HepG2 (cell line): ENCODE measurements around the gene GALNT17. TPM values are rescaled to one million over a fixed set of nuclear protein-coding genes. Genes with fewer than 3 reads are reported as not detected.
"Not testable (repeated sequence)": the region's sequence is repeated elsewhere in the genome, so short reads cannot be mapped to it uniquely, and the experiment has no call there.

Source experiments
- ATAC-seq: fragments of 200-7000 bp; cut with Tn5 transposase; 3 replicates; pipeline ENCODE4 v1.9.1; 2020; ENCODE audit warnings: mild to moderate bottlenecking, moderate library complexity
- BruUV-seq: library from RNA; stranded (reverse); fragments of 400-500 nt; replicated peaks from 2 replicates; lab custom pipeline; 2021; lab: Mats Ljungman, UMichigan
- CTCF ChIA-PET: fragments of 300-600 bp; formaldehyde crosslinking; extraction: SDS; loops from one replicate; lab custom pipeline; 2021; ENCODE audit warnings: low total read pairs, inconsistent platforms, low intra/inter-chr PET ratio; lab: Yijun Ruan, JAX
- POLR2A ChIA-PET: fragments of 350-600 bp; sonication (Branson Sonifier 250); formaldehyde crosslinking; loops from one replicate; lab custom pipeline; 2020; ENCODE audit warnings: antibody characterized with exemption, inconsistent platforms; lab: Yijun Ruan, JAX
- DNase-seq: peaks from one replicate; pipeline ENCODE4 v3.0.0-alpha.2; 2015; ENCODE audit warnings: low spot score
- FAIRE-seq: peaks from 3 replicates; lab custom pipeline; 2011; peaks lifted over from hg19 to GRCh38; lab: Jason Lieb, UNC
- H2AFZ ChIP-seq: one replicate; pipeline ENCODE4 v1.6.1; 2011; ENCODE audit warnings: low read length, inconsistent platforms
- H3K27ac ChIP-seq: fragments of 300-600 bp; 3 replicates; pipeline ENCODE4 v1.8.0; 2011; ENCODE audit warnings: mixed run types, mild to moderate bottlenecking, mixed read lengths, low read length, inconsistent platforms; ENCODE audit not compliant: insufficient read depth; ENCODE audit errors: extremely low read length
- H3K27me3 ChIP-seq, 2 experiments: fragments of 200-600 bp in 1 of 2; 2 replicates in 1 of 2; 3 replicates in 1 of 2; pipeline versions ENCODE4 v1.6.0 to v1.8.0; 2011; ENCODE audit warnings: low read length in 2 of 2, mild to moderate bottlenecking in 2 of 2, moderate library complexity in 2 of 2, inconsistent platforms in 1 of 2; ENCODE audit not compliant: insufficient read depth in 2 of 2, control insufficient read depth in 1 of 2
- H3K36me3 ChIP-seq, 2 experiments: fragments of 200-600 bp in 1 of 2; replicated peaks in 1 of 2; 2 replicates in 1 of 2; 3 replicates in 1 of 2; pipeline versions ENCODE4 v1.5.1 to v1.8.0; 2011; ENCODE audit warnings: low read length in 2 of 2, inconsistent platforms in 1 of 2; ENCODE audit not compliant: insufficient read depth in 2 of 2, control insufficient read depth in 1 of 2
- H3K4me1 ChIP-seq: 2 replicates; pipeline ENCODE4 v1.5.1; 2012; ENCODE audit warnings: low read length, inconsistent platforms; ENCODE audit not compliant: insufficient read depth
- H3K4me2 ChIP-seq: 2 replicates; pipeline ENCODE4 v1.6.0; 2011; ENCODE audit warnings: low read depth, low read length, inconsistent platforms
- H3K4me3 ChIP-seq, 3 experiments: fragments of 200-600 bp in 1 of 3; sonication (generic), shearing (Covaris generic) in 1 of 3; replicated peaks in 1 of 3; 2 replicates each; pipeline ENCODE4 v1.5.1; 2011 to 2016; ENCODE audit warnings: low read length in 3 of 3, inconsistent platforms in 2 of 3, low read depth in 2 of 3, mild to moderate bottlenecking in 2 of 3, control low read depth in 1 of 3, mixed read lengths in 1 of 3; ENCODE audit not compliant: insufficient read depth in 1 of 3
- H3K79me2 ChIP-seq: one replicate; pipeline ENCODE4 v1.6.1; 2011; ENCODE audit warnings: low read length, inconsistent platforms; ENCODE audit not compliant: insufficient read depth
- H3K9ac ChIP-seq: 2 replicates; pipeline ENCODE4 v1.6.0; 2011; ENCODE audit warnings: mild to moderate bottlenecking, low read depth, low read length, inconsistent platforms; ENCODE audit not compliant: insufficient read depth
- H3K9me3 ChIP-seq: 2 replicates; pipeline ENCODE4 v1.5.1; 2012; ENCODE audit warnings: mild to moderate bottlenecking, low read length
- H4K20me1 ChIP-seq: 2 replicates; pipeline ENCODE4 v1.6.0; 2011; ENCODE audit warnings: inconsistent platforms, mild to moderate bottlenecking, low read length, moderate library complexity; ENCODE audit not compliant: insufficient read depth
- HNRNPL ChIP-seq: fragments of 200-400 bp; formaldehyde crosslinking; IDR thresholded peaks from 2 replicates; pipeline ENCODE4 v1.6.1; 2017; ENCODE audit warnings: mild to moderate bottlenecking, low read depth, low read length
- MAX ChIP-seq: IDR thresholded peaks from 2 replicates; pipeline ENCODE4 v1.6.1; 2012; ENCODE audit warnings: inconsistent platforms
- ZNF160 ChIP-seq: sonication (generic); formaldehyde crosslinking; IDR thresholded peaks from 2 replicates; pipeline ENCODE4 v1.8.0; 2022; ENCODE audit warnings: mild to moderate bottlenecking, inconsistent platforms, missing genetic modification reagents
- ZNF260 ChIP-seq: sonication (generic); formaldehyde crosslinking; IDR thresholded peaks from 2 replicates; pipeline ENCODE4 v1.4.0; 2020; ENCODE audit warnings: missing genetic modification reagents, low read depth, mild to moderate bottlenecking, borderline replicate concordance
- ZNF646 ChIP-seq: sonication (generic); formaldehyde crosslinking; IDR thresholded peaks from 2 replicates; pipeline ENCODE4 v1.9.0; 2021; ENCODE audit warnings: mild to moderate bottlenecking, missing genetic modification reagents
- ZNF879 ChIP-seq: sonication (generic); formaldehyde crosslinking; IDR thresholded peaks from 2 replicates; pipeline ENCODE4 v1.8.1; 2023; ENCODE audit warnings: missing genetic modification reagents
- WGBS: methylation state at CpG from one replicate; pipeline ENCODE4 v1.1.6; 2017; ENCODE audit warnings: low lambda C conversion rate; 5-methylcytosine and 5-hydroxymethylcytosine counted together
- in situ Hi-C: cut with HindIII; loops from 2 replicates; pipeline ENCODE4 v1.10.0; 2017; ENCODE audit warnings: low pct_unique_long_range_greater_than_20kb; ENCODE audit not compliant: extremely low pct_ligation_motif_present
- intact Hi-C: fragments of 100-400 bp; cut with micrococcal nuclease; formaldehyde crosslinking; loops from one replicate; pipeline ENCODE4 v1.10.0; 2022; ENCODE audit not compliant: unreplicated experiment
- polyA plus RNA-seq, 8 experiments: library from polyadenylated mRNA; depleted of rRNA in 3 of 8; stranded (reverse) in 7 of 8; unstranded in 1 of 8; fragments of >200 nt; fragmentation: Illumina TruSeq in 4 of 8; extraction: Trizol in 4 of 8; gene quantifications; 2 replicates each; pipeline versions ENCODE4 v1.2.1 to v1.2.3, GENCODE V29; 2011 to 2016; ENCODE audit warnings: low read depth in 4 of 8, missing spikeins in 1 of 8, mixed read lengths in 1 of 8; ENCODE audit not compliant: insufficient read depth in 1 of 8
- total RNA-seq, 5 experiments: library from RNA; depleted of rRNA; stranded (reverse); fragments of >200 nt; fragmentation: Illumina TruSeq; extraction: Trizol; gene quantifications; 2 replicates each; pipeline ENCODE4 v1.2.3, GENCODE V29; 2016; ENCODE audit warnings: low read depth in 1 of 5

Gene GALNT17
- total and polyA plus RNA-seq, 2 of the 13 experiments (the other 11 are each of a cell fraction or from before 2014, with no cell fraction given), result not detected

GRCh38 chr7:71639382-71640085, 507.6 kb downstream of the GALNT17 start:
- H3K36me3 ChIP-seq, result no peaks in the 10 kb centered on the region
- ATAC-seq (no peak), DNase-seq (no peak), FAIRE-seq (no peak)
- no peak overlapping the region for H2AFZ ChIP-seq
- POLR2A ChIA-PET, result no interaction called here
- intact Hi-C loops (no loop called here), in situ Hi-C loops (no loop called here)
- TF ChIP-seq ZNF260 (no peak), ZNF646 (CRISPR knock-in tag) (no peak), ZNF879 (CRISPR knock-in tag) (no peak), MAX (no peak), ZNF160 (CRISPR knock-in tag) (no peak), HNRNPL (no peak)
- CTCF ChIA-PET, result no interaction called here
- BruUV-seq, result no TSS peak
- 31% methylated on average over 10 of the region's 12 CpGs for WGBS
- no peak overlapping the region for H3K27ac ChIP-seq
- no peak overlapping the region for H3K4me2 ChIP-seq
- H3K4me1 ChIP-seq, result no peaks in the 10 kb centered on the region
- no peaks in the 10 kb centered on the region for H4K20me1 ChIP-seq
- H3K9me3 ChIP-seq, result no peaks in the 10 kb centered on the region
- H3K9ac ChIP-seq, result no peak overlapping the region
- H3K27me3 ChIP-seq, result no peaks in the 10 kb centered on the region; a peak in 1 of 5 replicates
- H3K79me2 ChIP-seq, result no peaks in the 10 kb centered on the region
- no peak overlapping the region for H3K4me3 ChIP-seq

GRCh38 chr7:71643031-71643430, 511.1 kb downstream of the GALNT17 start:
- intact Hi-C loops, in situ Hi-C loops, H4K20me1 ChIP-seq, H3K27me3 ChIP-seq, H3K4me1 ChIP-seq, H3K9ac ChIP-seq, H3K36me3 ChIP-seq, BruUV-seq, POLR2A ChIA-PET, DNase-seq, CTCF ChIA-PET, ATAC-seq, FAIRE-seq, H3K79me2 ChIP-seq, H3K4me2 ChIP-seq, H3K27ac ChIP-seq, H3K4me3 ChIP-seq, H2AFZ ChIP-seq: not testable (repeated sequence)
- 20% methylated on average over 1 of the region's 9 CpGs for WGBS
- peaks cover 24% of the 10 kb centered on the region for H3K9me3 ChIP-seq
